Tibial nerve (tissue), 4 donors: ENCODE measurements around the gene FCHSD2. TPM values are rescaled to one million over a fixed set of nuclear protein-coding genes. Genes with fewer than 3 reads are reported as not detected.

Experiments
- DNase-seq, 2 donors: peaks; one replicate each; pipeline ENCODE4 v3.0.0-alpha.2; 2019; ENCODE audit warnings: low spot score in 2 of 2
- H3K27ac ChIP-seq, 4 donors: fragments of 200-600 bp; sonication (generic) in 3 of 4; one replicate each; pipeline ENCODE4 v1.5.1; 2017 to 2019; ENCODE audit warnings: mild to moderate bottlenecking in 1 of 4
- H3K27me3 ChIP-seq, 2 donors: fragments of 200-600 bp; sonication (generic) in 1 of 2; one replicate each; pipeline versions ENCODE4 v1.5.1 to v1.6.0; 2017 to 2019
- H3K36me3 ChIP-seq, 3 donors: fragments of 200-600 bp; sonication (generic); one replicate each; pipeline ENCODE4 v1.5.1; 2018 to 2019
- H3K4me1 ChIP-seq, 4 donors: fragments of 200-600 bp; sonication (generic) in 3 of 4; one replicate each; pipeline ENCODE4 v1.5.1; 2017 to 2019
- H3K4me3 ChIP-seq, 4 donors: fragments of 200-600 bp; sonication (generic) in 3 of 4; one replicate each; pipeline ENCODE4 v1.5.1; 2017 to 2019; ENCODE audit warnings: mild to moderate bottlenecking in 1 of 4, moderate library complexity in 1 of 4
- H3K9me3 ChIP-seq, 4 donors: fragments of 200-600 bp; sonication (generic) in 3 of 4; one replicate each; pipeline ENCODE4 v1.5.1; 2017 to 2019
- EP300 ChIP-seq, 2 donors: sonication (generic); formaldehyde crosslinking; IDR thresholded peaks; one replicate each; pipeline ENCODE4 v1.6.1; 2017; ENCODE audit warnings: antibody characterized with exemption in 2 of 2, mild to moderate bottlenecking in 1 of 2
- POLR2A ChIP-seq, 2 donors: fragments of 450-650 bp; IDR thresholded peaks; one replicate each; pipeline ENCODE4 v1.6.1; 2017; ENCODE audit warnings: antibody characterized with exemption in 2 of 2, mild to moderate bottlenecking in 2 of 2, moderate library complexity in 2 of 2
- WGBS, 2 donors: methylation state at CpG; one replicate each; pipeline ENCODE4 v1.1.5; 2018; 5-methylcytosine and 5-hydroxymethylcytosine counted together
- total RNA-seq, 4 donors: library from RNA; depleted of rRNA; stranded (reverse); fragments of >200 nt; gene quantifications; one replicate each; pipeline ENCODE4 v1.1.0, GENCODE V29; 2016
- TF ChIP-seq, protein P1 (sequence below), 5 experiments: fragments of 200-600 bp in 3 of 5; fragments of 450-650 bp in 2 of 5; sonication (generic) in 3 of 5; IDR thresholded peaks; one replicate each; pipeline ENCODE4 v1.5.1; 2016 to 2019; ENCODE audit warnings: antibody characterized with exemption in 5 of 5, mild to moderate bottlenecking in 3 of 5, moderate library complexity in 2 of 5

FCHSD2 gene
- total RNA-seq, 4 donors from 2014 or later = 19.5 to 29.1 (median 22.8) TPM

DNA sequence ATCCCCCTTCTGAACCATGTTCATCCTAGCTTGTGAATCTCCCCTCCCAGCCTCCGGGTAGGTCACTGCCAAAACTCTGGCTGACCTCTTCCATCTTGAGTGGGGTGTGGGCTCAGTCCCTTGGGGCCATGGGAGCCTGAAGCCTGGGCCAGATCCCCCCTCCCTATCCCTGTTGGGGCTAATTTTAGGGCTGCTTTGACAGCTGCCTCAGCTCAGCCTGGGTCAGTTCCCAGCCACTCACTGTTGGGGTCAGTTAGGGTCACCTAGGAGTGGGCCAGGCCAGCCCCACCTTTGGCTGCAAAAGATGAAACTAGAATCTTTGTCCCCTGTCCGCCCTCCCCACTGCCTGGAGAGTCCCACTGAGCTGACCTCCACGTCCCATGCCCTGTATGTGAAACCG lies 46.2 kb upstream of the FCHSD2 start:
- Histone ChIP-seq H3K27me3 (no peaks in the 10 kb centered on the region), H3K9me3 (no peaks in the 10 kb centered on the region), H3K36me3 (no peaks in the 10 kb centered on the region), H3K4me1 (peaks cover 0 to 22% (median 3%) of the 10 kb centered on the region in 4 donors), H3K27ac (no peak overlapping the region), H3K4me3 (no peak overlapping the region)
- DNase-seq = no peak
- WGBS, 2 donors = 43 to 62% methylated on average over 4 of the region's 4 CpGs
- TF ChIP-seq EP300 (IDR thresholded peaks at IDR 0.05) (no peak), POLR2A (IDR thresholded peaks at IDR 0.05) (no peak)
- TF ChIP-seq, protein P1, sequence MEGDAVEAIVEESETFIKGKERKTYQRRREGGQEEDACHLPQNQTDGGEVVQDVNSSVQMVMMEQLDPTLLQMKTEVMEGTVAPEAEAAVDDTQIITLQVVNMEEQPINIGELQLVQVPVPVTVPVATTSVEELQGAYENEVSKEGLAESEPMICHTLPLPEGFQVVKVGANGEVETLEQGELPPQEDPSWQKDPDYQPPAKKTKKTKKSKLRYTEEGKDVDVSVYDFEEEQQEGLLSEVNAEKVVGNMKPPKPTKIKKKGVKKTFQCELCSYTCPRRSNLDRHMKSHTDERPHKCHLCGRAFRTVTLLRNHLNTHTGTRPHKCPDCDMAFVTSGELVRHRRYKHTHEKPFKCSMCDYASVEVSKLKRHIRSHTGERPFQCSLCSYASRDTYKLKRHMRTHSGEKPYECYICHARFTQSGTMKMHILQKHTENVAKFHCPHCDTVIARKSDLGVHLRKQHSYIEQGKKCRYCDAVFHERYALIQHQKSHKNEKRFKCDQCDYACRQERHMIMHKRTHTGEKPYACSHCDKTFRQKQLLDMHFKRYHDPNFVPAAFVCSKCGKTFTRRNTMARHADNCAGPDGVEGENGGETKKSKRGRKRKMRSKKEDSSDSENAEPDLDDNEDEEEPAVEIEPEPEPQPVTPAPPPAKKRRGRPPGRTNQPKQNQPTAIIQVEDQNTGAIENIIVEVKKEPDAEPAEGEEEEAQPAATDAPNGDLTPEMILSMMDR (IDR thresholded peaks at IDR 0.05) = no peak

DNA sequence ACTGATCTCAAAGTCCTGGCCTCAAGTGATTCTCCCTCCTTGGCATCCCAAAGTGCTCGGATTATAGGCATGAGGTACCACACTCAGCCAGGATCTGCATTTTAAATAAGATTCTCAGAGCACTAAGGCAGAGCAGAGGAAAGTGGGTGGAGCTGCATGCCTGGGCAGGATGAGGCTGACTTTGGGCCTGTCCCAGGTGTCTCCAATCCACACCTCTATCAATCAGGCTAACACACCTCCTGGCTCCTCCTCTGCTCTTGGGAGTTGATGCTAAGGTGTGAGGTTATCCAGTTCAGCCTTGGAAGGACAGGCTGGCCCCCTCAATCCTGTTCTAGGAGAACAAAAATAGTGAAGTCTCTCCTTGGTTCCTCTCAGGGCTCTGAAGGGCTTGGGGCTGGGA lies 45.7 kb upstream of the FCHSD2 start:
- DNase-seq = no peak
- no peaks in the 10 kb centered on the region for H3K9me3 ChIP-seq
- no peaks in the 10 kb centered on the region for H3K36me3 ChIP-seq
- H3K27me3 ChIP-seq = no peaks in the 10 kb centered on the region
- 88 to 90% methylated on average over 1 of the region's 1 CpG for WGBS, 2 donors
- no peak overlapping the region for H3K4me3 ChIP-seq
- TF ChIP-seq, protein P1 (IDR thresholded peaks at IDR 0.05) = no peak
- H3K4me1 ChIP-seq = peaks cover 0 to 22% (median 3%) of the 10 kb centered on the region in 4 donors
- H3K27ac ChIP-seq = no peak overlapping the region

- Histone ChIP-seq H3K9me3 (no peaks in the 10 kb centered on the region), H3K27ac (no peak overlapping the region), H3K4me1 (peaks cover 0 to 22% (median 3%) of the 10 kb centered on the region in 4 donors), H3K36me3 (no peaks in the 10 kb centered on the region), H3K4me3 (no peak overlapping the region), H3K27me3 (no peaks in the 10 kb centered on the region)
- WGBS, 2 donors = 54 to 62% methylated on average over 4 of the region's 4 CpGs
- DNase-seq = no peak
- TF ChIP-seq, protein P1 (IDR thresholded peaks at IDR 0.05) = no peak
- no peak for TF ChIP-seq EP300 (IDR thresholded peaks at IDR 0.05)
- TF ChIP-seq POLR2A (IDR thresholded peaks at IDR 0.05) = no peak
Measured at GRCh38 chr11:73186886-73187285, 44.8 kb upstream of the FCHSD2 start.

DNA sequence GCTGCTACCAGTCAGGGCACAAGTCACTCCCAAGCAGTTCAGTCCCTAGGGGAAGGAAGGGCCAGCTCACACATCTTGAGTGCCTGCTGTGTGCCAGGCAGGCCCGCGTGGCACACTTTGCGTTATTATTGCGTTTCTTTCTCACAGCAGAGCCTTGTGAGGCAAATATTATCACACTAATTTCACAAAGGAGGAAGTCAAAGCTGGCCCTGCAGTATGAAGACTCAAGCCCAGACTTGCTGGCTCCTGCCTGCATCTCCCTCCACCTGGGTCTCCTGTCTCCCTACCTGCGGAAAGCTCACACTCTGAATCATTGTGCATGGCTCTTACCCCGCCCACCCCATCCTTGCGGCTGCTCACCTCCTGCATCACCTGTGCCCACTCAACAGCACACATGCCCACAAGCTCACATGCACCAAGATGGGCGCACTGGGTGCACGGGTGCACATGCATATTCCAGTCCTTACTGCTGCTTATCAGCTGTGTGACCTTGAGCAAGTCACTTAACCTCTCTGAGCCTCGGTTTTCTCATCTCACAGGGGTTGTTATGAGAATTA lies 44.3 kb upstream of the FCHSD2 start:
- H3K4me3 ChIP-seq = no peak overlapping the region
- H3K4me1 ChIP-seq = peaks cover 0 to 22% (median 3%) of the 10 kb centered on the region in 4 donors
- no peaks in the 10 kb centered on the region for H3K9me3 ChIP-seq
- TF ChIP-seq POLR2A (IDR thresholded peaks at IDR 0.05) = no peak
- TF ChIP-seq, protein P1 (IDR thresholded peaks at IDR 0.05) = no peak
- TF ChIP-seq EP300 (IDR thresholded peaks at IDR 0.05) = no peak
- no peaks in the 10 kb centered on the region for H3K27me3 ChIP-seq
- WGBS, 2 donors = 79 to 88% methylated on average over 10 of the region's 10 CpGs
- no peak for DNase-seq
- no peak overlapping the region for H3K27ac ChIP-seq
- H3K36me3 ChIP-seq = no peaks in the 10 kb centered on the region

DNA sequence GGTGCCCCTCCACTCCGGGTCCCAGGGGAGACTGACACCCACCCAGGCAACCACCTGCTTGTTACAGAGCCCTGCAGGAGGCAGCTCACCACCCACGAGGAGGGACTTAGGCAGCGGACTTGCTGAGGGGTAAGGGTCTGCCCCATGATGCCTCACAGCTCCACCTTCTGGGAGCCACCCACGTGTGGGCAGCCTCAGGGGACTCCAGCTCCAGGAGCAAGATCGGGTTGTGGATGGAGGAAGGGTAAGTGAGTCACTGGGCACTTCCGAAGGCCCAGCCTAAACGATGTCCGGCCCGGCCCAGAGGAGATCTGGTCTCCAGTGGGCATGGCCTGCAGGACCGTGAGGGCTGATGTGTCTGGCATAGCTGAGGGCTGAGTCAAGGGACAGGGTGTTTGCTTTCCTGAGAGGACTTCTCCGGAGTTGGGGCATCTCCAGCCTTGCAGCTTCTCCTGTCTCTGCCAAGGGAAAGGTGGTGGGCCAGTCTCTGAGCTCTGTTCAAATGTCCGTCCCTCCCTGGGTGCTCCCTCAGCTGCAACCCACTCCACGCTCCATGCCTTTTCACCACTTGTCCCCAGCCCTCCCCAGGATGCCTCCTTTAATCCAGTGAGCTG lies 43.7 kb upstream of the FCHSD2 start:
- H3K36me3 ChIP-seq = no peaks in the 10 kb centered on the region
- peaks cover 0 to 22% (median 3%) of the 10 kb centered on the region in 4 donors for H3K4me1 ChIP-seq
- TF ChIP-seq POLR2A (IDR thresholded peaks at IDR 0.05) = no peak
- TF ChIP-seq EP300 (IDR thresholded peaks at IDR 0.05) = no peak
- TF ChIP-seq, protein P1 (IDR thresholded peaks at IDR 0.05) = no peak
- 61 to 63% methylated on average over 11 of the region's 13 CpGs for WGBS, 2 donors
- H3K9me3 ChIP-seq = no peaks in the 10 kb centered on the region
- H3K27ac ChIP-seq = no peak overlapping the region
- H3K4me3 ChIP-seq = no peak overlapping the region
- H3K27me3 ChIP-seq = no peaks in the 10 kb centered on the region
- DNase-seq = no peak
